Measurements from ENCODE around the gene GH1. TPM values are rescaled to one million over a fixed set of nuclear protein-coding genes. Genes with fewer than 3 reads are reported as not detected.

Gene GH1
- total RNA-seq: not detected in 2 replicates

DNA sequence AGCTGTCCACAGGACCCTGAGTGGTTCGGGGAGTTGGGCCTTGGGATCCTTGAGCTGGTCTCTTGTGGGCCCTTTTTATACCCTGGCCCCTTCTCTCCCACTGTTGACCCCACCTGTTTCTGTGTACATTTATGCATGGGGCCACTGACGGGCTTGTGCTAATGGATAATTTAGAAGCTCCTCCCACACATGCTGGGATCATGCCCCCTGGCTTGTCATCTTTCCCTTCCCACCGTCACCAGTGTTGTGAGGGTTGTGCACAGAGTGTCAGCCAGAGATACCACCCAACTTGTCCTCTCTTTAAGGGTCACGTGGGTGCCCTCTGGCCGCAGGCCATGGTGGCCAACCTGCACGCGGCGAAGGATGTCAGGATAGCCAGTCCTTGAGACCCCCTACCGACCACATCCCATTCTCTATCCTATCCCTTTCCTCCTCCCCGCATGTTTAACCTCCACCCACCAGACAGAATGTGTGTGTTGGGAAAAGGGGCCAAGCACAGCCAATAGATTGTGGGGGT, at the start of gene GH1:
Gene GH1 (minus strand): TSS at position 51 of the 517 bp plus-strand sequence. CDS start 63 bp downstream, outside the sequence.

DNA sequence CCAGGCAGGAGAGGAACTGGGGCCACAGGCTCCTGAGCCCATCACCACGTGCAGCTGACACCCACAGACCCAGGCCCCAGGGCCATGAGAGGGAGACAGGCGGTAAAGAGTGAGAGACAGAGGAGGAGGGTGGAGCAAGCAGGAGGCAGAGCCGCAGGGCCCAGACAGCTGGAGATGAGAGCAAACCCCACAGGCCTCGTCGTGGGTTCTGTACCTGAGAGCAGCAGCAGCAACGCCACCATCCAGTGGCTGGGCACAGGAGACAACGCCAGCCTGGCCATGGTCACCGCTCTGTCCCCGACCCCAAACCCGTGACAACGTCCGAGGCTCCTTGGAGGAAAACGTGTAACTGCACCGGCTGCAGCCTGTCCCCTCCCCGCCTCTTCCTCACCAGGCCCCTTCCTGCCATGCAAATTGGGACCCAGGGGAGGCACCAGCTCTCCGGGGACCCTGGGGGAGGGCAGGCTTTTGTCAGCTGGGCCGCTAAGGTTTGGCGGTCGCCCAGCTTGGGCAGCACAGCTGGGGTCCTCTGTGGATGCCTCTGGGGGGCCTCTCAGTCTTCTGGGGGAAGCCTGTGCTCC, 13.4 kb upstream of the GH1 start, which contains the start of gene CD79B:
Gene CD79B (minus strand): TSS at position 351 of the 581 bp plus-strand sequence. CDS start 70 bp downstream, at position 281.

DNA sequence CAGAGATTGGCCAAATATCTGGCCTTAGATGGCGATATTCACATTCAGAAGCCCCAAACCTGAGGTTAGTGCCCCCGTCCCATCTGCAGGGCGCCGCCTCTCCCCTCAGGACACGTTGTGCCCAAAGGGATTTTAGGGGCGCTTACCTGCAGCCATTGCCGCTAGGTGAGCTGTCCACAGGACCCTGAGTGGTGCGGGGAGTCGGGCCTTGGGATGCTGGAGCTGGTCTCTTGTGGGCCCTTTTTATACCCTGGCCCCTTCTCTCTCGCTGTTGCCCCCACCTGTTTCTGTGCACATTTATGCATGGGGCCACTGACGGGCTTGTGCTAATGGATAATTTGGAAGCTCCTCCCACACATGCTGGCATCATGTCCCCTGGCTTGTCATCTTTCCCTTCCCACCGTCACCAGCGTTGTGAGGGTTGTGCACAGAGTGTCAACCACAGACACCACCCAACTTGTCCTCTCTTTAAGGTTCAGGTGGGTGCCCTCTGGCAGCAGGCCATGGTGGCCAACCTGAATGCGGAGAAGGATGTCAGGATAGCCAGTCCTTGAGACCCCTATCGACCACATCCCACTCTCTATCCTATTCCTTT, 7.5 kb downstream of the GH1 start, which contains the start of gene CSHL1:
Gene CSHL1 (minus strand): TSS at position 218 of the 595 bp plus-strand sequence. CDS start 62 bp downstream, at position 156.

DNA sequence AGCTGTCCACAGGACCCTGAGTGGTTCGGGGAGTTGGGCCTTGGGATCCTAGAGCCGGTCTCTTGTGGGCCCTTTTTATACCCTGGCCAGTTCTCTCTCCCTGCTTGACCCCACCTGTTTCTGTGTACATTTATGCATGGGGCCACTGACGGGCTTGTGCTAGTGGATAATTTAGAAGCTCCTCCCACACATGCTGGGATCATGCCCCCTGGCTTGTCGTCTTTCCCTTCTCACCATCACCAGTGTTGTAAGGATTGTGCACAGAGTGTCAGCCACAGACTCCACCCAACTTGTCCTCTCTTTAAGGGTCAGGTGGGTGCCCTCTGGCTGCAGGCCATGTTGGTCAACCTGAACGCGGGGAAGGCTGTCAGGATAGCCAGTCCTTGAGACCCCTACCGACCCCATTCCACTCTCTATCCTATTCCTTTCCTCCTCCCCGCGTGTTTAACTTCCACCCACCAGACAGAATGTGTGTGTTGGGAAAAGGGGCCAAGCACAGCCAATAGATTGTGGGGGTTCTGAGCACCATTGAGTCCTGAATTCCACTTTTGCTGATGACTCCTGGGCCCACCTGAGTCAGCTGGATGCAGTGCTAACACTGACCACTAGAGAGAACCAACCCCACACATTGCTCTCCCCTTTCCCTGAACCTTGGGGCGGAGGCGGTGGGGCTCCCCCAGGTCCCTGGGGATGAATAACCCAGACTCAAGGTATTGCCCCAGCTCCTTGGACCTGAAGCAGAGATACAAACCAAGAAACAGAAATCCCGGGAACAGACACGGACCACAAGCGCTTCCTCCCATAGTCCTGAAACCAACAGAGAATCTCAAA, 21.9 kb downstream of the GH1 start, which contains the start of gene CSH1:
Gene CSH1 (minus strand): TSS at position 51 of the 831 bp plus-strand sequence. CDS start 63 bp downstream, outside the sequence.

DNA sequence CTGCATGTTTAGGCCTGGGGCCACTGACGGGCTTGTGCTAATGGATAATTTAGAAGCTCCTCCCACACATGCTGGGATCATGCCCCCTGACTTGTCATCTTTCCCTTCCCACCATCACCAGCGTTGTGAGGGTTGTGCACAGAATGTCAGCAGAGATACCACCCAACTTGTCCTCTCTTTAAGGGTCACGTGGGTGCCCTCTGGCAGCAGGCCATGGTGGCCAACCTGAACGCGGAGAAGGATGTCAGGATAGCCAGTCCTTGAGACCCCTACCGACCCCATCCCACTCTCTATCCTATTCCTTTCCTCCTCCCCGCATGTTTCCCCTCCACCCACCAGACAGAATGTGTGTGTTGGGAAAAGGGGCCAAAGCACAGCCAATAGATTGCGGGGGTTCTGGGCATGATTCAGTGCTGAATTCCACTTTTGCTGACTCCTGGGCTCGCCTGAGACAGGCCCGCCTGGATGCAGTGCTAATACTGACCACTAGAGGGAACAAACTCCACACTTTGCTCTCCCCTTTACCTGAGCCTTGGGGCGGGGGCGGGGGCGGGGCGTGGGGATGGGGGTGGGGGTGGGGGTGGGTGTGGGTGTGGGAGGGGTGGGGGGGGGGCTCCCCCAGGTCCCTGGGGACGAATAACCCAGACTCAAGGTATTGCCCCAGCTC, 36.6 kb downstream of the GH1 start, which contains the start of gene GH2:
Gene GH2 (minus strand): TSS at position 10 of the 667 bp plus-strand sequence. CDS start 143 bp downstream, outside the sequence.

DNA sequence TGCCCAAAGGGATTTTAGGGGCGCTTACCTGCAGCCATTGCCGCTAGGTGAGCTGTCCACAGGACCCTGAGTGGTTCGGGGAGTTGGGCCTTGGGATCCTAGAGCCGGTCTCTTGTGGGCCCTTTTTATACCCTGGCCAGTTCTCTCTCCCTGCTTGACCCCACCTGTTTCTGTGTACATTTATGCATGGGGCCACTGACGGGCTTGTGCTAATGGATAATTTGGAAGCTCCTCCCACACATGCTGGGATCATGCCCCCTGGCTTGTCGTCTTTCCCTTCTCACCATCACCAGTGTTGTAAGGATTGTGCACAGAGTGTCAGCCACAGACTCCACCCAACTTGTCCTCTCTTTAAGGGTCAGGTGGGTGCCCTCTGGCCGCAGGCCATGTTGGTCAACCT, 45.1 kb downstream of the GH1 start, which contains the start of gene CSH2:
Gene CSH2 (minus strand): TSS at position 101 of the 400 bp plus-strand sequence. CDS start 63 bp downstream, at position 38.

Other genes starting within 250 kb of the GH1 start
- gene LIMD2, start 218.7 kb downstream of the GH1 start, total RNA-seq: 2.5 and 2.8 TPM in 2 replicates
- 18.8 and 22.4 TPM in 2 replicates for gene STRADA, start 177.0 kb downstream of the GH1 start, total RNA-seq
- gene CCDC47, start 145.2 kb downstream of the GH1 start, total RNA-seq: 88.6 and 100 TPM in 2 replicates
- 75.2 and 78.4 TPM in 2 replicates for gene DDX42, start 144.7 kb downstream of the GH1 start, total RNA-seq
- gene PSMC5, start 91.4 kb downstream of the GH1 start, total RNA-seq: 54.9 and 99.6 TPM in 2 replicates
- 63.1 and 73.0 TPM in 2 replicates for gene FTSJ3, start 91.2 kb downstream of the GH1 start, total RNA-seq
- gene SMARCD2, start 76.2 kb downstream of the GH1 start, total RNA-seq: 78.2 and 108 TPM in 2 replicates
- under 0.01 TPM in 1 of 2 replicates, not detected in the other for gene CSH2, start 45.2 kb downstream of the GH1 start, total RNA-seq
- not detected in 2 replicates for gene GH2, start 36.9 kb downstream of the GH1 start, total RNA-seq
- not detected in 2 replicates for gene CSH1, start 22.3 kb downstream of the GH1 start, total RNA-seq
- gene CSHL1, start 7.6 kb downstream of the GH1 start, total RNA-seq: not detected in 2 replicates
- 0.12 TPM in 1 of 2 replicates, not detected in the other for gene CD79B, start 13.5 kb upstream of the GH1 start, total RNA-seq
- under 0.01 TPM in 2 replicates for gene SCN4A, start 54.1 kb upstream of the GH1 start, total RNA-seq
- gene PRR29, start 79.5 kb upstream of the GH1 start, total RNA-seq: 0.11 and 0.25 TPM in 2 replicates
- gene ICAM2, start 101.8 kb upstream of the GH1 start, total RNA-seq: 1.2 and 3.4 TPM in 2 replicates
- 13.8 and 33.4 TPM in 2 replicates for gene ERN1, start 211.3 kb upstream of the GH1 start, total RNA-seq